PC-3 (cell line): ENCODE measurements around the gene SCAMP3. TPM values are rescaled to one million over a fixed set of nuclear protein-coding genes. Genes with fewer than 3 reads are reported as not detected.
"Not testable (repeated sequence)": the region's sequence is repeated elsewhere in the genome, so short reads cannot be mapped to it uniquely, and the experiment has no call there.

ENCODE experiments used
- ATAC-seq: fragments of 200-7000 bp; cut with Tn5 transposase; 2 replicates; pipeline ENCODE4 v1.9.1; 2020; ENCODE audit warnings: mild to moderate bottlenecking, moderate library complexity
- BruUV-seq: library from RNA; stranded (reverse); fragments of 400-500 nt; replicated peaks from 2 replicates; lab custom pipeline; 2021; lab: Mats Ljungman, UMichigan
- CTCF ChIA-PET: fragments of 300-600 bp; sonication (Branson Sonifier 250); formaldehyde crosslinking; loops from one replicate; lab custom pipeline; 2022; ENCODE audit warnings: antibody characterized with exemption; lab: Charles Lee
- POLR2A ChIA-PET: fragments of 300-600 bp; sonication (Branson Sonifier 250); formaldehyde crosslinking; loops from one replicate; lab custom pipeline; 2022; ENCODE audit warnings: antibody characterized with exemption; ENCODE audit not compliant: unreplicated experiment; lab: Charles Lee
- DNase-seq: peaks from one replicate; pipeline ENCODE4 v3.0.0-alpha.2; 2015
- H2AFZ ChIP-seq: fragments of 300-600 bp; sonication (generic); 2 replicates; pipeline ENCODE4 v1.6.0; 2016; ENCODE audit warnings: antibody characterized with exemption, low read length
- H3F3A ChIP-seq: fragments of 300-600 bp; sonication (generic); one replicate; pipeline ENCODE4 v1.6.0; 2017; ENCODE audit warnings: antibody characterized with exemption, low read length, control low read depth, mild to moderate bottlenecking; ENCODE audit not compliant: unreplicated experiment
- H3K27ac ChIP-seq: fragments of 300-600 bp; sonication (generic); 2 replicates; pipeline ENCODE4 v1.5.1; 2016; ENCODE audit warnings: mild to moderate bottlenecking, low read length
- H3K27me3 ChIP-seq: fragments of 300-600 bp; sonication (generic); 2 replicates; pipeline ENCODE4 v1.6.1; 2016; ENCODE audit warnings: low read length, mixed read lengths
- H3K36me3 ChIP-seq: fragments of 300-600 bp; sonication (generic); 2 replicates; pipeline ENCODE4 v1.6.1; 2016; ENCODE audit warnings: low read depth, mixed run types, low read length, mixed read lengths
- H3K4me1 ChIP-seq: fragments of 300-600 bp; sonication (generic); 2 replicates; pipeline ENCODE4 v1.5.1; 2016; ENCODE audit warnings: low read length; ENCODE audit not compliant: insufficient read depth
- H3K4me2 ChIP-seq: fragments of 300-600 bp; sonication (generic); 2 replicates; pipeline ENCODE4 v1.6.0; 2016; ENCODE audit warnings: low read length
- H3K4me3 ChIP-seq: fragments of 300-600 bp; sonication (generic); 2 replicates; pipeline ENCODE4 v1.5.1; 2016; ENCODE audit warnings: mild to moderate bottlenecking, low read length, mixed read lengths
- H3K79me2 ChIP-seq: fragments of 300-600 bp; sonication (generic); 2 replicates; pipeline ENCODE4 v1.6.1; 2017; ENCODE audit warnings: low read length, mixed read lengths
- H3K9ac ChIP-seq: fragments of 300-600 bp; sonication (generic); 2 replicates; pipeline ENCODE4 v1.6.0; 2016; ENCODE audit warnings: mild to moderate bottlenecking, low read length
- H3K9me2 ChIP-seq: fragments of 300-600 bp; sonication (generic); replicated peaks from 2 replicates; pipeline ENCODE4 v1.6.1; 2016; ENCODE audit warnings: mixed run types, low read length, mixed read lengths
- H3K9me3 ChIP-seq: fragments of 300-600 bp; sonication (generic); 2 replicates; pipeline ENCODE4 v1.6.1; 2016; ENCODE audit warnings: low read length, mixed read lengths
- H4K20me1 ChIP-seq: fragments of 300-600 bp; sonication (generic); 2 replicates; pipeline ENCODE4 v1.6.1; 2016; ENCODE audit warnings: low read length, mixed read lengths
- EZH2 ChIP-seq: fragments of 300-600 bp; sonication (generic); IDR thresholded peaks from one replicate; pipeline ENCODE4 v1.6.1; 2017; ENCODE audit warnings: antibody characterized with exemption, mild to moderate bottlenecking, low read length; ENCODE audit not compliant: unreplicated experiment
- EZH2phosphoT487 ChIP-seq: fragments of 300-600 bp; sonication (generic); IDR thresholded peaks from 2 replicates; pipeline ENCODE4 v1.6.1; 2018; ENCODE audit warnings: mild to moderate bottlenecking, antibody characterized with exemption, low read length, borderline replicate concordance
- intact Hi-C: fragments of 100-400 bp; cut with micrococcal nuclease; formaldehyde crosslinking; loops from 2 replicates; pipeline ENCODE4 v1.9.0; 2023
- total RNA-seq: library from RNA; depleted of rRNA; stranded (reverse); fragments of >200 nt; gene quantifications from 2 replicates; pipeline ENCODE4 v1.2.3, GENCODE V29; 2014
- TF ChIP-seq, protein P1 (sequence below): fragments of 300-600 bp; sonication (generic); conservative IDR thresholded peaks from 2 replicates; pipeline ENCODE4 v1.5.1; 2017; ENCODE audit warnings: antibody characterized with exemption, low read depth, mild to moderate bottlenecking, low read length

The SCAMP3 gene
- total RNA-seq, 1 experiment from 2014 or later: 219 TPM

DNA sequence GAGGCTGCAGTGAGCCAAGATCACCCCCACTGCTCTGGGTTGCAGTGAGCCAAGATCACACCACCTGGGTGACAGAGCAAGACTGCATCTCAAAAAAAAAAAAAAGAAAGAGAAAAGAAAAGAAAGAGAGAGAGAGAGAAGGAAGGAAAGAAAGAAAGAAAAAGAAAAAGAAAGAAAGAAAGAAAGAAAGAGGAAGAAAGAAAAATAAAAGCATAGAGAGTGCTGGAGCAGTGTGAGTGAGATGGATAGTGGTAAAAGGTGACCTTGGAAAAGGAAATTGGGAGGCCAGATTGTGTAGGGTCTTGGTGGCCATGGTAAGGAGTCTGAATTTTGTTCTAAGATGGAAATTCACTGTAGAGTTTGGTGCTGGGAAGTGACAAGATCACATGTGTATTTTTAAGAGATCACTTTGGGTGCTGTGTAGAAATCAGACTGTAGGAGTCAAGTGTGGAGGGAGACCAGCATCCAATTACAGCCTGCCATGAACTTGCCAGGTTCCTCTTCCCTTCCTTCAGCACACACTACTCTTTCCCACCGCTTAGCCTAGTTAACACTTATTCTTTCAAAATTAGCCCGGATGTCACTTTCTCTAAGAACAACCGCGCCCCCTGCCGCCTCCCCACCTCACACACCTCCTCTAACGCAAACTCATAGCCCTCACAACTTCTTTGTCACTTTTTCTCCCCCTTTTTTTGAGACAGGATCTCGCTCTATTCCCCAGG, 35.8 kb downstream of the SCAMP3 start:
- TF ChIP-seq, protein P1, sequence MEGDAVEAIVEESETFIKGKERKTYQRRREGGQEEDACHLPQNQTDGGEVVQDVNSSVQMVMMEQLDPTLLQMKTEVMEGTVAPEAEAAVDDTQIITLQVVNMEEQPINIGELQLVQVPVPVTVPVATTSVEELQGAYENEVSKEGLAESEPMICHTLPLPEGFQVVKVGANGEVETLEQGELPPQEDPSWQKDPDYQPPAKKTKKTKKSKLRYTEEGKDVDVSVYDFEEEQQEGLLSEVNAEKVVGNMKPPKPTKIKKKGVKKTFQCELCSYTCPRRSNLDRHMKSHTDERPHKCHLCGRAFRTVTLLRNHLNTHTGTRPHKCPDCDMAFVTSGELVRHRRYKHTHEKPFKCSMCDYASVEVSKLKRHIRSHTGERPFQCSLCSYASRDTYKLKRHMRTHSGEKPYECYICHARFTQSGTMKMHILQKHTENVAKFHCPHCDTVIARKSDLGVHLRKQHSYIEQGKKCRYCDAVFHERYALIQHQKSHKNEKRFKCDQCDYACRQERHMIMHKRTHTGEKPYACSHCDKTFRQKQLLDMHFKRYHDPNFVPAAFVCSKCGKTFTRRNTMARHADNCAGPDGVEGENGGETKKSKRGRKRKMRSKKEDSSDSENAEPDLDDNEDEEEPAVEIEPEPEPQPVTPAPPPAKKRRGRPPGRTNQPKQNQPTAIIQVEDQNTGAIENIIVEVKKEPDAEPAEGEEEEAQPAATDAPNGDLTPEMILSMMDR: peak; percentile 75
- TF ChIP-seq EZH2phosphoT487: no peak
- H3K4me3 ChIP-seq: peak overlapping the region; percentile 76
- H3F3A ChIP-seq: no peaks in the 10 kb centered on the region
- H3K9ac ChIP-seq: peak overlapping the region; percentile 87
- ChIA-PET CTCF (interaction anchor here (1.3 to 2.0 kb wide), 3 partner anchors 19 to 53 kb away, joined by 6 to 9 read pairs (median 7); partner anchors contain the start of genes KRTCAP2 and THBS3), POLR2A (interaction anchor here (0.6 kb wide), 1 partner anchor 32 kb away, joined by 3 read pairs; no protein-coding TSS in a partner anchor)
- DNase-seq (peak; percentile 71), ATAC-seq (peak; percentile 42)
- H3K36me3 ChIP-seq: no peaks in the 10 kb centered on the region
- peak overlapping the region; percentile 73 for H2AFZ ChIP-seq
- H3K79me2 ChIP-seq: peaks cover 25% of the 10 kb centered on the region
- peak overlapping the region; percentile 82 for H3K4me2 ChIP-seq
- no TSS peak for BruUV-seq
- intact Hi-C loops: loop anchor here (1.0 to 5.0 kb wide), 2 partner anchors 34 to 50 kb away; no protein-coding TSS in a partner anchor
- peak overlapping the region; percentile 55 for H3K27ac ChIP-seq
- no peaks in the 10 kb centered on the region for H4K20me1 ChIP-seq
- no peaks in the 10 kb centered on the region for H3K9me2 ChIP-seq
- H3K27me3 ChIP-seq: no peaks in the 10 kb centered on the region
- H3K4me1 ChIP-seq: peaks cover 45% of the 10 kb centered on the region
- H3K9me3 ChIP-seq: no peaks in the 10 kb centered on the region

DNA sequence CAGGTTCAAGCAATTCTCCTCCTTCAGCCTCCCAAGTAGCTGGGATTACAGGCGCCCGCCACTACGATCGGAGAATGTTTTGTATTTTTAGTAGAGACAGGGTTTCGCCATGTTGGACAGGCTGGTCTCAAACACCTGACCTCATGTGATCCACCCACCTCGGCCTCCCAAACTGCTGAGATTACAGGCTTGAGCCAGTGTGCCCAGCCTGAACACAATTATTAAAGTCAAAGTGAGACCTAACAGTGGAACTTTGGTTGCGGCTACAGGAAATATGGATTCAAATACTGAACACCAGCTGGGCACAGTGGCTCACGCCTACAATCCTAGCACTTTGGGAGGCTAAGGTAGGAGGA, 36.8 kb downstream of the SCAMP3 start:
- POLR2A ChIA-PET, H3K9ac ChIP-seq, DNase-seq, H3K27me3 ChIP-seq, H2AFZ ChIP-seq, ATAC-seq, H3F3A ChIP-seq, H4K20me1 ChIP-seq, H3K36me3 ChIP-seq, H3K9me3 ChIP-seq, BruUV-seq, H3K9me2 ChIP-seq: not testable (repeated sequence)
- Histone ChIP-seq H3K4me3 (0 out of 2 replicates have a peak overlapping the region, but pooled peaks have one; percentile 76), H3K79me2 (peaks cover 25% of the 10 kb centered on the region), H3K4me1 (peaks cover 45% of the 10 kb centered on the region), H3K4me2 (peak overlapping the region; percentile 82), H3K27ac (0 out of 2 replicates have a peak overlapping the region, but pooled peaks have one; percentile 18)
- intact Hi-C loops: loop anchor here (5.0 kb wide), 1 partner anchor 33 kb away; no protein-coding TSS in a partner anchor
- CTCF ChIA-PET: interaction anchor here (0.9 to 1.3 kb wide), 3 partner anchors 18 to 52 kb away, joined by 4 to 9 read pairs (median 6); partner anchors contain the start of gene KRTCAP2

DNA sequence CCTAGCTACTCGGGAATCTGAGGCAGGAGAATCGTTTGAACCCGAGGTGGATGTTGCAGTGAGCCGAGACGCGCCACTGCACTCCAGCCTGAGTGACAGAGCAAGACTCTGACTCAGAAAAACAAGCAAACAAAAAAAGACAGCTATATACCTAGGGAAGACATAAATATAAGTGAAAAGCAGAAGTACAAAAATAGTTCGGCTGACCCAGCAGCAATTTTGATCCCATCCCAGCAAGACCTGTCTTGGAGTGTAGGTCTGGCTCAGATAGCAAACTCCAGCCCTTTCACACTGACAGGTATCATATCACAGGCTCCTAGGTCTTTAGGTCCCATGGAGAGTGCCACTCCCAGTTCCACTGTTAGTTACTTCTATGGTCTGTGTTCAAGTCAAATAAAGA, 39.1 kb downstream of the SCAMP3 start:
- Histone ChIP-seq H3K36me3 (no peaks in the 10 kb centered on the region), H3F3A (no peaks in the 10 kb centered on the region), H3K4me3 (no peak overlapping the region), H3K9me3 (no peaks in the 10 kb centered on the region), H3K9ac (no peak overlapping the region), H4K20me1 (no peaks in the 10 kb centered on the region), H3K27me3 (no peaks in the 10 kb centered on the region), H3K27ac (no peak overlapping the region), H3K4me2 (no peak overlapping the region), H2AFZ (no peak overlapping the region), H3K9me2 (no peaks in the 10 kb centered on the region), H3K79me2 (peaks cover 25% of the 10 kb centered on the region), H3K4me1 (peaks cover 44% of the 10 kb centered on the region)
- no TSS peak for BruUV-seq
- ATAC-seq: no peak
- CTCF ChIA-PET: no interaction called here
- intact Hi-C loops: no loop called here
- no peak for DNase-seq
- TF ChIP-seq, protein P1: no peak
- no peak for TF ChIP-seq EZH2
- TF ChIP-seq EZH2phosphoT487: no peak
- POLR2A ChIA-PET: no interaction called here

DNA sequence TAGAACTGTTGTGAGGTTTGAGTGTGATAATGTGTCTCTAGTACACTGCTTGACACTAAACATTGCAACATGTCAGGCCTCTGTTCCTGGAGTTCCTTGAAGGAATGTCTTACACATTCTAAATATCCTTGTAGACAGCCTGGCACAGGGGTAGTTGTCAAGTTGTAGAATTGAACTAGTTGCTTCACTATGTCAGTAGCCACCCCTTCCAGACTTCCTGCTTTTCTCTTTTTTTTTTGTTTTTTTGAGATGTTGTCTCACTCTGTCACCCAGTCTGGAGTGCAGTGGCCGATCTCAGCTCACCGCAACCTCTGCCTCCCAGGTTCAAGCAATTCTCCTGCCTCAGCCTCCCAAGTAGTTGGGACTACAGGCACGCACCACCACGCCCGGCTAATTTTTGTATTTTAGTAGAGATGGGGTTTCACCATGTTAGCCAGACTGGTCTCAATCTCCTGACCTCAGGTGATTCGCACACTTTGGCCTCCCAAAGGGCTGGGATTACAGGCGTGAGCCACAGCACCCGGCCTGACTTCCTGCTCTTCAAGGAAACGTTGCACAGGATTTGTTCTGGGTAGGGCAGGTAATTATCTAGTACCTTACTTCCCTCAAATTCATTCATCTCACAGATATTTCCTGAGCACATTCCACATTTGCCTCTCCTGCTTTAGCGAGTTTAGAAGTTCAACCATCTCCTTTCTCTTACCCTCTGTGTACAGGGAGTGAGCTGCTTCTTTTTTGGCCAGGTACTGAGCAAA, 41.8 kb downstream of the SCAMP3 start:
- ATAC-seq, H3K27ac ChIP-seq, H3K79me2 ChIP-seq, H3K4me2 ChIP-seq, DNase-seq, H3F3A ChIP-seq, H4K20me1 ChIP-seq, H3K9me3 ChIP-seq, H2AFZ ChIP-seq, H3K36me3 ChIP-seq, CTCF ChIA-PET, H3K27me3 ChIP-seq, BruUV-seq, intact Hi-C loops, POLR2A ChIA-PET, H3K9ac ChIP-seq, H3K4me3 ChIP-seq, H3K9me2 ChIP-seq: not testable (repeated sequence)
- peaks cover 24% of the 10 kb centered on the region for H3K4me1 ChIP-seq
